Measurements from ENCODE around the gene SPINK4.

The SPINK4 gene

DNA sequence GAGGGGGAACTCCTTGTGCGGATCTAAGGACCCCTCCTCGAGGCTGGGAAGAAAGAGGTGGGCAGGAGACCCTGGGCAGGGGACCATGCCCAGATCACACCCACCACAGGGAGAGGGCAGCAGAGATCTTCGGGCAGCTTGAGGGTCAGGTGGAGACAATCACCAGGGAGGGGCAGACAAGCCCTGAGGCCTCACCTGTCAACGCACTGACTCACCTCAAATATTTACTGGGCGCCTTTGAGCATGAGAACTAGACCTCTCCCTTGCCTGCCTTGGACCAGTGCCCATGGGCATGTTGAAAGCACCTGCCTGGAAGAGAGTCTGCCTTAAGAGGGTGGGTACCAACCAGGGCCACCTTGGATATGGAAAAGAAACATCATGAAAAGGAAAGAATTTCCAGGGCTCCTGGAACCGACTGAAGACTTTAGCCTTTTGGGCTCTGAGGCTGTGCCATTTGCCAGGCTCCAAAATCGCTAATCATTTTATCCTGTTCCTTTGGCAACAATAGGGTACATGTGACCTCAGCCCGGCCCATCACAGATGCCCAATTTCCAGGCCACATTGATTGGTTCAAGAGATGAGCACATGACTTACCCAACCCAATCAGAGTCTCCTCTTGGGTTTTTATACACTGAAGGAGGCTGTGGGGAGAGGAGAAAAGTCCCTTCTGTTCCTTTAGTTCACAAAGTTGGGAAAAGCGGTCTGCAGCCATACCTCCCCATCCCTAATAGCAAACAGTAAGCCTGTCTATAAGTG lies 10.4 kb upstream of the SPINK4 start:
- DNase-seq (ENCODE audit: low read depth), result no peak

DNA sequence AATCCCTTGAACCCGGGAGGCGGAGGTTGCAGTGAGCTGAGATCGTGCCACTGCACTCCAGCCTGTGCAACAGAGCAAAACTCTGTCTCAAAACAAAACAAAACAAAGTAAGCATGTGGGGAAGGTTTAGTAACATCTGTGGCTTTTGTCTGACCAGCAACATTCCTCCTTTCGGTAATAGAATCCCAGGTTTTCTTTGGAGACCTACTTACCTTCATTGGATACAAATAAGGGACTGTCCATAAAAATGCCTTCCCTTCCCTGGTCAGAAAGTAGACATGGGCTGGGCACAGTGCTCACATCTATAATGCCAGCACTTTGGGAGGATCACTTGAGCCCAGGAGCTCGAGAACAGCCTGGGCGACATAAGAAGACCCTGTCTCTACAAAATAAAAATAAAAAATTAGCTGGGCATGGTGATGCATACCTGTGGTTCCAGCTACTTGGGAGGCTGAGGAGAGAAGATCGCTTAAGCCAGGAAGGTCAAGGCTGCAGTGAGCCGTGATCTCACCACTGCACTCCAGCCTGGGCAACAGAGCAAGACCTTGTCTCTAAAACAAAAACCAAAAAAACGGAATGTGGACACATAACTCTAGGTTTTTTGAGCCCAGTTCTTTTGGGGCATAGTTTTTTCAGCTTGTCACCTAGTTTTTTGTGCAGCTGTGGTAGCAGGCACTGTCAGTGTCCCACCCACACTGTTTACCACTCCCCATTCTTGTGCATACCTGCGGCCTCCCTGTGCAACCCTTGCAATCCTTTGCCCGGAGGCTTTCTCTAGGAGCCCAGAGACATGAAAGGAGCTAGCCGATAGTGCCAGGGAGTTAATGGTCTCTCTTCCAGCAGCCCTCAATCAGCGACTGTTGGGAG lies 9.0 kb upstream of the SPINK4 start:
- no peak for DNase-seq (ENCODE audit: low read depth)

DNA sequence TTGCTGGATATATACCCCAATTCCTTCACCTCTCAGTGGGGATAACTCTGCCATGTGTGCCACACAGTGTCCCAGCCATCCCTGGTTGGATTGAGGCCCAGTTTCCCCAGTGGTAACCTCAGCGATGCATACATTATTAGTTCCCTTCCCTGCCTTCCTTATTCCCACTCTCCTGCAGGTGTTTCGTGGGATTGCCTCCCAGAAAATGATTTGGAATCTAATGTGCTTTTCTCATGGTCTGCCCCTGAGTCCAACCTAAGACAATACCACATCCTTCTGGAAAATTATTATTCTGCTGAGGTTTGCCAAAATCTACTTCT lies 8.4 kb upstream of the SPINK4 start:
- no peak for DNase-seq (ENCODE audit: low read depth)

DNA sequence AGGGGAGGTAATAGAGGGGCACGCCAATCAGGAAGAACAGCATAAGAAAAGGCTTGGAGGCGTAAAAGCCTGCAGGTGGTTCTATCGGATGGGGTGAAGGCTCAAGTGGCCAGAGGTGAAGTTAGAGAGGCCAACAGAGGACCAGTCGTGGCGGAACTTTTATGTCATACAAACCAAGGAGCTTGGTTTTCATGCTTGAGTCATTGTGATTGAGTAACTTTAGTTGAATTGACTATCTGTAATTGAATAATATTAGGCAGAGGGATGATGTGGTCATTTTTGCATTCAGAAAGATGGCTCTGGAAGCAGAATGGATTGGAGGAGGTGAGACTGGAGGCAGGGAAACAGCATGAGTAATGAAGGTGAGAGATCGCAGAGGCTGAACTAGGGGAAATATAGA lies 7.2 kb upstream of the SPINK4 start:
- DNase-seq (ENCODE audit: low read depth), result no peak

DNA sequence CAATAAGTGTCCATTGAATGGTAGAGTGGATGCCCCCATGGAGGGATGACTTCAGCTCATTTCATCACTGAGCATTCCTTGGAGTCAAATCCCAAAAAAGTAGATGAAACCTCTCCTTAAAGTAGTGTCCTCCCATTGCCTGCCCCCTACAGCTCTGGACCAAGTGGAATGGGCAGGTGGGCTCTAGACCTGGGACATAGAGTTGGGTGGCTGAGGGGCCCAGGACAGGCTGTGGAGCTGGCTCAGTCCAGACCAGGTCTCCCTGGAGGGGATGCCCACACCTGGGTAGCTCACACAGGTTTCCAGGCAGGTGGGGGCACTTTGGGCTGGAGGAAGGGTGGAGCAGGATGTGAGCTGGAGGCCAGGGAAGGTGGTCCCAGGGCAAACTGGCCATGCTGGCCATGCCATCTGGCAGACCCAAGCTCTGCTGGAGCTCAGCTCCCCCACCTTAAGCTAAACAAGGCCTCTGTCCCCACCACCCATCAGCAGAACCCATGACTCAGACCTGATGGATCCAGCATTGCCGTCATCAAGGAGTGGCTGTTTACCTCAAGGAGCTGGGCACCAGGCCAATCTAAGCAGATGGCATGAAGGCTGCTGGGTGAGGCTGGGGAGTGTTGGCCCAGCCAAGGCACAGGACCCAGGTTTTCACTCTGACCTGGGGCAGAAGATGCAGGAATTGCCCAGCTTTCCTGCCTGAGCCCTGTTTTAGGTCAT lies 6.2 kb upstream of the SPINK4 start:
- no peak for DNase-seq (ENCODE audit: low read depth)

DNA sequence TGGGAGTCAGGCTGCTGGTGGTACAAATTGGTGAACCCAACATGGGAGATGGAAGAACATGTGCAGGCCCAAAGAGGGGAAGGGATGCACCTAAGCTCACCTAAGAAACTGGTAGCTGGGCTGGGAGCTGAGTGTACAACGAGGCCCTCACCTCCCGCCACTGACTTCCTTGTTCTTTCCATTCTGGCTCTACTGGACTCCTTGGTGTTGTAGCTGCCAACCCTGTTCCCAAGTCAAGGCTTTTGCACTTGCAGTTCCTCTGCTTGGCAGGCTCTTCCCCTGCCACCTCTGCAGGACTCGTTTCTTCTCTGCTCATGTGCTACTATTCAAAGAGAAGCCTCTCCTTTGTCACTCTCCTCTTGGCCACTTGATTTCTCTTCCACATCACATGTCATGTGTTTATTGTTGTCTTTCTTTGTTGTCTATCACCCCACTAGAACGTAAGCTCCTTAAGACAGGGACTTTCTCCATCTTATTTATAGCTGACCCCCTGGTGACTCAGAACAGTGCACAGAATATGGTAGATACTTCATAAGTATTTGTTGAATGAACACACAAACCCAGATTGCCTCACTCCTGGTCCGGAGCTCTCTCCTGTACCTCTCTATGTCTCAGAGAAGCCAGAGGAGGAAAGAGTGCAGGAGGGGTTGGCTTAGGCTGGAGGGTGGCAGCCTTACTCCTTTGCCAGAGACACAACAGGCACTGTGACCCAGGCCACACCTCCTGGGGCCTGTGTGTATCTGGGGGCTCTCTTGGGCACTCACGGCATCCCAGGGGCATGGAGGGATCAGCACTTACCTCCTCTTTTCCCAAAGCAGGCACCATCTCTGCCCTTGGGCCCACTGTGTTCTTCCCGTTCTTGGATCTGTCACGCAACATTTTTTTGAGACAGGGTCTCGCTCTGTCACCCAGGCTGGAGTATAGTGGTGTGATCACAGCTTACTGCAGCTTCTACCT lies 5.2 kb upstream of the SPINK4 start:
- no peak for DNase-seq (ENCODE audit: low read depth)

DNA sequence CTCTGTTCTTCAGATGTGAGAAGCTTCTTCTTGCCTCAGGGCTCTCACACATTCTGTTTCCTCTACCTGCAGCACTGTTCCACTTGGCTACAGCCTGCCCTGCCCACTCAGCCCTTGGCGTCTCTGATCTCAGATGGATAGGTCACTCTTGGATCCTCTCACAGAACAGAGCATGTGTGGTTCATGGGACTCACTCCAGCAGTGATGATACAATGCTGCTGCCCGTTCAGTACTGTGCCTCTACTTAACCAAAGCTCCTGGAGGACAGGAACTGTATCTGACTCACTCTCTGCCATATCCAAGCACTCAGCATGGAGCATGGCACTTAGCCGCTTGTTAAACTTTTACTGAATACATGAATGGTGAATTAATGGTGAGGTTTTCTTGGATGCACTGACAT lies 3.4 kb upstream of the SPINK4 start:
- no peak for DNase-seq (ENCODE audit: low read depth)

DNA sequence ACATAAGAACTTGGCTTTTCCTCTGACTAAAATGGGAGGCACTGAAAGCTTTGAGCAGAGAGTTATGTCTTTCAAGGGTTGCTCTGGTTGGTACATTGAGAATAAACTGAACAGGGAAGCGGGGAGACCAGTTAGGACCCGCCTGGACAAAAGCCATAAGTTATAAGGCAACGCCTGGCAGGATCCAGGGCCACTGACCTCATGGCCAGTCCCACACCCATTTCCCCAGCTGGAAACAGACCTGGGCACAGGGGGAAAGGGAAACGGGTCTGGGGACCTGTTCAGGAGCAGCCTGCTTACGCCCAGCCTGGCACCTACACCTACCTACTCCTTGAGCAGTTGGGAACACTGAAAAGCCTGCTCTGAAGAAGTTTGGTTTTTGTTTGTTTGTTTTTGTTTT lies 1.3 kb downstream of the SPINK4 start:
- DNase-seq (ENCODE audit: low read depth), result no peak

DNA sequence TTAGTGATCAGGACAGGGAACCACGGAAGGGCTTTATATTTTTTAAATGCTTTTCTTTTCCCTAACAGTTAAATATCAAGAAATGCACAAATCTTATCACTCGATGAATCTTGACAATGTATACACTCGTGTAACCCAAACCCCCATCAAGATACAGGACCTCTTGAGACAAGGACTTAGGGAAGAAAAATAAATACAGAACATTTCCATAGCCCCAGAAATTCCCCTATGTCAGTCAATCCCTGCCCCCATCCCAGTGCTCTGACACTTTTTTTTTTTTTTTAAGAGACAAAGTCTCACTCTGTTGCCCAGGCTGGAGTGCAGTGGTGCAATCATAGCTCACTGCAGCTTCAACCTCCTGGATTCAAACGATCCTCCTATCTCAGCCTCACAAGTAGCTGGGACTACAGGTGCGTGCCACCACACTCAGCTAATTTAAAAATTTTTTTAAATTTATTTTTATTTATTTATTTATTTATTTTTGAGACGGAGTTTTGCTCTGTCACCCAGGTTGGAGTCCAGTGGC lies 2.7 kb downstream of the SPINK4 start:
- no peak for DNase-seq (ENCODE audit: low read depth)

DNA sequence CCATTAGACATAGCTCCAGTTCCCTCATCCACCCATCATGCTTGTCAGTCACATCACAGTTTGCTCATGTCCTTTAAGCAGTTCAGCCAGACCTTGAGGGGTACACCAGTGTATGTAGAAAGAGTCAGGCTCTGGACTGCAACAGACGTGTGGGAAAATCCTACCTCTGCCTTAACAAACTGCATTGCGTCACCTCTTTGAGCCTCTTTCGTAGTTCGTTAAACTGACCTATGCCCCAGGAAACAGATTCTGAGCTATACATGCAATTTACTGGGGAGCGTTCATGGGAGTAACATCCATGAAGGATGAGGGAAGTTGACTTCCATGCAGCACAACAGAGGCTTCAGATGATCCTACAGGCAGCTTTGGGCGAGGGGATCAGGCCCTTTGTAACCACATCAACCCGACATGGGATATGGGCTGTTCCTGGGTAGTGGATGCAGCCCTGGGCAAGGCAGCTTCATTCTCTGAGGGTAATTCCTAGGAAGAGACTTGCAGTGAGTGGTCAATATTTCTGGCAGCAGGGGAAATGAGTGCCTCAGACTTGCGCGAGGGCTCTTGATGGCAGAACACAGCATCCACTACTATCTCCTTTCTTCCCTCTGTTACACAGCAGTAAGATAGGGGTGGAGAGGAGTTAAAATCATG lies 4.3 kb downstream of the SPINK4 start:
- no peak for DNase-seq (ENCODE audit: low read depth)

DNA sequence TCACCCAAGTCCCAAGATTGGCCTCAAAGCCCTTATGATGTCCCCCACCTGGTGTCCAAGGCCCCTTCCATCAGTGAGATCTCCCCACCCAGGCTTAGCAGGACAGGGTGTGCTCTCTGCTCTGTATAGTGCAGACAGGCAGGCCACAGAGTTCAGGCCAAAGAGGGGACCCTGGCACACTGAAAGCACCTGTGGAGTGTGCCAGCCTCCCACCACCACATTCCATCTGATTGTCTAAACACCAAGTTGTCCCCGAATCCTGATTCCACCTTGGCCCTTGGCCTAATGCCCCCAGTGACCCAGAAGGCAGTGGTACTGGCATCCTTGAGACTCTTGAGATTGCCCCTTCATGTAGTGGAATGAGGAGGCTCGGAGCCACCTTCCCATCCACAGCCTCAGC lies 5.4 kb downstream of the SPINK4 start:
- no peak for DNase-seq (ENCODE audit: low read depth)

DNA sequence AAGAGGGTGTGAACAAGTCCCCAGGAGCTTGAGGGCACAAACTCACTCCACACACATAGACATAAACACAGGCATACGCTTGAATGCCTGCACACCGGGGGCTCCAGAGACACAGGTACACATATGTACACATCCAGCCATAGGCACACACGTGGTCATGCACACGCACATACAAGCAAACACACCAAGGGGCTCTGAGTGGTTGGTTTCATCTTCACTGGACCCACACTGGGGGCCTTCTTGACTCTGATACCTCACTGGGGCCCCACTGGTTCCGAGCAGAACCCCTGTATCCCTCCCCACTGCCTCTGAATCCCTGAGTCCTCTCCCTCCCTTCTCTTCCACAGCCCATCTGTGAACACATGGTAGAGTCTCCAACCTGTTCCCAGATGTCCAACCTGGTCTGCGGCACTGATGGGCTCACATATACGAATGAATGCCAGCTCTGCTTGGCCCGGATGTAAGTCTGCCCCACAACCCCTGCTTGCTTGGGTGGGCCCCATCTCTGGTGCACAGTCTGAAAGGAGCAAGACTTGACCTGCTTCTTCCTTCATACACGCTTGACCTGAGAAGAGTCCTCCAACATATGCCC lies 6.4 kb downstream of the SPINK4 start:
- DNase-seq (ENCODE audit: low read depth), result no peak

DNA sequence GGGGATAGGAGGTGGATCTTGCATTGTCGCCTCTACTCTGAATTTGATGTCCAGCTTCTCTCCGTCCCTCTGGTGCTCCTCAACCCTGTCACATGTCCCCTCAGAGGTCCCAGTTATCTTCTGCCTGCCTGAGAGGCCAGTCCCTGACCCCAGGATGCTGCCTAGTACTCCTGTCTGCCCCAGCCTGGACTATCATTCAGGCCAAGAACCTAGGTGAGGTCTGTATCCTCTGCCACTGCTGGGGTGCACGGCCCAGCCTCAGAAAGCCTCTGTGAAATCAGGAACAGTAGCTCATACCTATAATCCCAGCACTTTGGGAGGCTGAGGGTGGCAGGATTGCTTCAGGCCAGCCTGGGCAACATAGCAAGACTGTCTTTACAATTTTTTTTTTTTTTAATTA lies 8.6 kb downstream of the SPINK4 start:
- DNase-seq (ENCODE audit: low read depth), result no peak

DNA sequence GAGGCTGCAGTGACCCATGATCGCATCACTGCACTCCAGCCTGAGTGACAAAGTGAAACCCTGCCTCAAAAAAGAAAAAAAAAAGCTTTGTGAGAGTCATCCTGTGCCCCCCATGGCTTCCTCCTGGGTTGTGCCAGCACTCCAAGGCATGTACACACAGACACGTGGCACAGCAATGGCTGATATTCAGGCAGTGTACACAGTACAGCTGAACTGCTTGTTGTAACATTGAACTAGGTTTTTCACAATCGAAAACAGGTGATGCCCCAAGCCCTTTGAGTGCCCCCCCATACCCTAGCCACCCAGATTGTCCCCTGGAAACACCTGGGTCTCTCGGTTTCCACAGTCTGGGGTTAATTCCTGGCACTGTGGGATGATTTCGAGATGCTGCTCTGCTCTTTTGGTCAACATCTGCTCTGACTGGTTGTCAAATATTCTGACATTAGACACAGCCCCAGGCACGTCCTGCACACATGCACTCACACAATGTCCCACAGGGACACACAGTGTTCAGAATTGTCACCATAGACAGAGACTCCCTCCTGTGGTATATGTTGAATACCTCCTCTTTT lies 9.2 kb downstream of the SPINK4 start:
- DNase-seq (ENCODE audit: low read depth), result no peak

DNA sequence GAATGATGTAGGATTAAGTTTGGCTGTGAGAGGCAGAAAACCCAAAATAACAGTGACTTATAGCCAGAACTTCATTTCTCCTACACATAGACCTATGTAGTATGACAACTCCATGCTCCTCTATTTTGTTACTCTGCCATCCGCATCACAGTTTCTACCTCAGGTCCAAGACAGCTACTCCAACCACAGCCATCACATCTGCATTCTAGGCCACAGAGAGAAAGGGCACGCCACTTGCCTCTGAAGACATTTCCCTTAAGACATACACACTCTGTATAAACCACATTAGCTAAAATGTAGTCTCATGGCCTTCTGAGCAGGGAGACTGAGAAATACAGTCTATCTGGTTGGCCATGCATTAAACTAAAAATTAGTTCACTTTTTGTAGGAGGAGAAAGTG lies 10.0 kb downstream of the SPINK4 start:
- no peak for DNase-seq (ENCODE audit: low read depth)

DNA sequence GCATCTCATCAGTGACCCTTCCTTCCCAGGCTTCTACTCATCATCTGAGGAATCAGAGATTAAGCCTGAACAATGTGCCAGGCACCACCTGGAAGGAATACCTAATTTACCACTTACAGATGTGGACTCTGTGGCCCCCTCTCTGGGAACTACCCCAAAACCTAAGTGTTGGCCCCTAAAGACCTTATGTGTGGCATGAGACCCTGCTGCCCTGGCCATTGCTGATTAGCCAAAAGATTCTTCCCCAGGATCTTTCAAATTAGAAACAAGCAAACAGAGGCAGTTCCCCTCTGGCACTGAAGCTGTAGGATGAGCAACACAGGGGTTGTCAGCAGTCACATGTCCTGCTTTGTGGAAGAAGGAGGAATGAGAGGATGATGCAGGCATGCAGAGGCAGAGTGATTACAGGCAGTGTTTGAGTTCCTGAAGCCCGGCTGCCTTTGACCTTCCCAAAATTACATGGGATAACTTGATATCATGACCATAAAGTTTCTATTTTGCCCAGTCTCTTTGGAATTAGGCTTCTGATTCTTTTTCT lies 10.6 kb downstream of the SPINK4 start:
- no peak for DNase-seq (ENCODE audit: low read depth)

DNA sequence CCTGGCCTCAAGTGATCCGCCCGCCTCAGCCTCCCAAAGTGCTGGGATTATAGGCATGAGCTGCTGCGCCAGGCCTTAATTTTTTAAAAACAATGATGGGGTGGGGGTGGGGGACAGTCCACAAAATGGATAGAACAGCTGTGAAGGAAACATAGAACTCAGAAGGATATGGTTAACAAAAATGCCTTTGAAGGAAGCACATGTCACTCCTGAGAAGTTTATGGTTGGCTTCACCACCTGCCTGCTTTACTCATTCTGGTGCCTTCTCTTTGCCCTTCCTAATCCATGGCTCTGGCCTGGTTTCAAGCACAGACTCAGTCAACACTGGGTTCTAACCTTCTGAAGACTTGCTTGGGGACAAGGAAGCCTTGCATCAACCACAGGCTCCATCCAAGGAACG lies 14.2 kb downstream of the SPINK4 start:
- no peak for DNase-seq (ENCODE audit: low read depth)

DNA sequence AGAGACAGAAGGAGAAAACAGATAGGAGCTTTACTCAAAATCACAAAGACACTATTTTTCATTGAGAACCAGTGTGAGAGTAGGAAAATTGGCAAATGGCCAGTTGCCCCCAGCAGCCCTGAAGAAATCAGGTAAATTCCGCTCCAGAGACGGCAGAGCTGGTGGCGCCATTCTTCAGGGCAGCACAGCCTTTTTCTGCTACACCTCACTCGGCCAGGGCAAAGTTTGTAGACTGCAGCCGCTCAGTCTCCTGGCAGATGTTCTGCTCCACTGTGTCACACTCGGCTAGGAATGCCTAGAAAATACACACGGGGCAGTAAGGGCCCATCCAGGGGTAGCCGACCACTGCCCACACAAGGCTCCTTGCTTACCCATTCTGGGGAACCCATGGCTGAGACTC lies 15.0 kb downstream of the SPINK4 start:
- no peak for DNase-seq (ENCODE audit: low read depth)

DNA sequence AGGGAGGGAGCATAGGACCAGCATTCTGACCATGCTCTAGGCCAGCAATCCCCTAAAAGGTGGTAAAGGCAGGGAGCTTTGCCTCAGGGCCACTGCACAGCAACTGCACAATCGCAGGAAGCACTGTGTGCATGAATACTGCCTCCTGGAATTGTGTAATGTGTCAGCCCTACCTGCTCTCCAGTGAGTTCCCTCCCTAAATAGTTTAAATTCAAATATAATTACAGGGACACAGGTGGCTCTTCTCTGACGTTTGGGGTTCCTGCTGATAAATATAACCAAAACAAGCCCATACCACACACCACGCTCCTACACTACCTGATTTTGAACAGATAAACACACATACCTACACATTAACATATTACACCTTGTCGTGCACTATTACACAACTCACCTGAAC lies 15.5 kb downstream of the SPINK4 start:
- DNase-seq (ENCODE audit: low read depth), result no peak

DNA sequence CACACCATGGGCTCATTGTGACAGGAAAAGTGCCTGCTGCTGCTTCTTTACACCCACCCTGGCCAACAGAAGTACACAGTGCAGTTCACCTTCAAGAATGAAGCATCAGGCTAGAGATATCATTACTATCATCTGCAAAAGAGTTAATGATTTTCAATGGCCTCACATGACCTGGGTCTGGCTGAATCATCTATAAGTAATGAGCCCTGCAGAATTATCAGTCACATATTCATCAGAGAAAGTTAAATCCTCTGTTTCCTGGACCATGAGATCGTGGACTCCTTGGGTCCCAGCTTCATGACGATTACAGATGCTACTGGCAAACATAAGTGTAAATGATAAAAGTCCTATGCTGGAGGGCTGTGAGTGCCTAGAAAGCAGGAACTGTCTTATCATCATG lies 16.3 kb downstream of the SPINK4 start:
- DNase-seq (ENCODE audit: low read depth), result no peak

All from activated T-cell treated with anti-CD3 and anti-CD28 coated beads for 24 hours (primary cell).